Karpas-422 (cell line): ENCODE results near the gene IFNAR1. TPM values are rescaled to one million over a fixed set of nuclear protein-coding genes. Genes with fewer than 3 reads are reported as not detected.

Source experiments
- DNase-seq: peaks from one replicate; pipeline ENCODE4 v3.0.0-alpha.2; 2015
- H2AFZ ChIP-seq: fragments of 200-600 bp; sonication (generic); 2 replicates; pipeline ENCODE4 v1.6.1; 2014; ENCODE audit warnings: antibody characterized with exemption, low read length, mixed read lengths
- H3K27ac ChIP-seq: fragments of 200-600 bp; sonication (generic); 2 replicates; pipeline ENCODE4 v1.5.1; 2014; ENCODE audit warnings: mild to moderate bottlenecking, low read length, moderate library complexity
- H3K27me3 ChIP-seq: fragments of 200-600 bp; sonication (generic); 2 replicates; pipeline ENCODE4 v1.6.1; 2014; ENCODE audit warnings: low read length, mixed read lengths
- H3K36me3 ChIP-seq: fragments of 200-600 bp; sonication (generic); 2 replicates; pipeline ENCODE4 v1.6.1; 2014; ENCODE audit warnings: low read length, mixed read lengths; ENCODE audit not compliant: insufficient read depth
- H3K4me1 ChIP-seq: fragments of 200-600 bp; sonication (generic); 2 replicates; pipeline ENCODE4 v1.6.1; 2014; ENCODE audit warnings: mild to moderate bottlenecking, low read length, mixed read lengths
- H3K4me2 ChIP-seq: fragments of 200-600 bp; sonication (generic); 2 replicates; pipeline ENCODE4 v1.6.1; 2014; ENCODE audit warnings: low read length, low read depth, mild to moderate bottlenecking; ENCODE audit not compliant: poor library complexity, severe bottlenecking
- H3K4me3 ChIP-seq: fragments of 200-600 bp; sonication (generic); 2 replicates; pipeline ENCODE4 v1.5.1; 2014; ENCODE audit warnings: mild to moderate bottlenecking, antibody characterized with exemption, low read length, mixed read lengths
- H3K79me2 ChIP-seq: fragments of 200-600 bp; sonication (generic); 2 replicates; pipeline ENCODE4 v1.6.1; 2014; ENCODE audit warnings: mild to moderate bottlenecking, low read length, mixed read lengths
- H3K9ac ChIP-seq: fragments of 200-600 bp; sonication (generic); 2 replicates; pipeline ENCODE4 v1.6.0; 2014; ENCODE audit warnings: low read length
- H3K9me2 ChIP-seq: fragments of 200-600 bp; sonication (generic), shearing (Covaris generic); replicated peaks from 2 replicates; pipeline ENCODE4 v1.6.0; 2014; ENCODE audit warnings: mild to moderate bottlenecking, low read length, moderate library complexity; ENCODE audit not compliant: insufficient read depth
- H3K9me3 ChIP-seq: fragments of 300-700, 200-600 bp; sonication (generic); 2 replicates; pipeline ENCODE4 v1.6.1; 2014; ENCODE audit warnings: low read length, mixed read lengths
- H4K20me1 ChIP-seq: fragments of 200-600 bp; sonication (generic); 2 replicates; pipeline ENCODE4 v1.6.1; 2014; ENCODE audit warnings: mild to moderate bottlenecking, antibody characterized with exemption, low read length, low read depth; ENCODE audit not compliant: insufficient read depth
- total RNA-seq: library from RNA; depleted of rRNA; stranded (reverse); fragments of >200 nt; shearing (Covaris generic); gene quantifications from 2 replicates; pipeline ENCODE4 v1.2.3, GENCODE V29; 2014; ENCODE audit warnings: low replicate concordance

The IFNAR1 gene
- total RNA-seq, 1 experiment from 2014 or later, result 10.5 TPM

GRCh38 chr21:33300701-33301631, 23.8 kb upstream of the IFNAR1 start:
- no peak for DNase-seq
- H3K4me3 ChIP-seq, result no peak overlapping the region
- no peak overlapping the region for H2AFZ ChIP-seq
- H3K9me3 ChIP-seq, result no peaks in the 10 kb centered on the region
- H3K4me2 ChIP-seq, result no peak overlapping the region
- no peaks in the 10 kb centered on the region for H3K9me2 ChIP-seq
- H3K36me3 ChIP-seq, result 0 out of 2 replicates have a peak, but pooled peaks cover 4% of the 10 kb centered on the region
- no peaks in the 10 kb centered on the region for H3K79me2 ChIP-seq
- no peak overlapping the region for H3K9ac ChIP-seq
- peaks cover 36% of the 10 kb centered on the region for H3K4me1 ChIP-seq
- no peak overlapping the region for H3K27ac ChIP-seq
- H4K20me1 ChIP-seq, result no peaks in the 10 kb centered on the region
- H3K27me3 ChIP-seq, result no peaks in the 10 kb centered on the region

GRCh38 chr21:33301632-33302002, 23.2 kb upstream of the IFNAR1 start:
- Histone ChIP-seq H3K27ac (no peak overlapping the region), H3K36me3 (no peaks in the 10 kb centered on the region), H3K4me3 (no peak overlapping the region), H3K79me2 (no peaks in the 10 kb centered on the region), H3K4me2 (no peak overlapping the region), H4K20me1 (no peaks in the 10 kb centered on the region), H3K27me3 (no peaks in the 10 kb centered on the region), H2AFZ (no peak overlapping the region), H3K4me1 (peaks cover 33% of the 10 kb centered on the region), H3K9ac (no peak overlapping the region), H3K9me3 (no peaks in the 10 kb centered on the region), H3K9me2 (no peaks in the 10 kb centered on the region)
- no peak for DNase-seq

- H3K4me3 ChIP-seq, result no peak overlapping the region
- no peaks in the 10 kb centered on the region for H3K36me3 ChIP-seq
- no peak for DNase-seq
- H2AFZ ChIP-seq, result no peak overlapping the region
- H4K20me1 ChIP-seq, result no peaks in the 10 kb centered on the region
- H3K9me2 ChIP-seq, result no peaks in the 10 kb centered on the region
- H3K4me2 ChIP-seq, result no peak overlapping the region
- no peaks in the 10 kb centered on the region for H3K27me3 ChIP-seq
- H3K9me3 ChIP-seq, result no peaks in the 10 kb centered on the region
- no peaks in the 10 kb centered on the region for H3K79me2 ChIP-seq
- H3K9ac ChIP-seq, result no peak overlapping the region
- peaks cover 33% of the 10 kb centered on the region for H3K4me1 ChIP-seq
- H3K27ac ChIP-seq, result no peak overlapping the region
Measured at GRCh38 chr21:33302055-33302454, 22.7 kb upstream of the IFNAR1 start.

- no peak overlapping the region for H3K27ac ChIP-seq
- no peaks in the 10 kb centered on the region for H3K27me3 ChIP-seq
- no peak overlapping the region for H3K4me2 ChIP-seq
- H3K9ac ChIP-seq, result no peak overlapping the region
- no peaks in the 10 kb centered on the region for H3K79me2 ChIP-seq
- no peaks in the 10 kb centered on the region for H3K36me3 ChIP-seq
- H2AFZ ChIP-seq, result no peak overlapping the region
- no peaks in the 10 kb centered on the region for H3K9me2 ChIP-seq
- H3K9me3 ChIP-seq, result no peaks in the 10 kb centered on the region
- DNase-seq, result no peak
- peaks cover 36% of the 10 kb centered on the region for H3K4me1 ChIP-seq
- H4K20me1 ChIP-seq, result no peaks in the 10 kb centered on the region
- H3K4me3 ChIP-seq, result no peak overlapping the region
Measured at GRCh38 chr21:33302796-33303195, 22.0 kb upstream of the IFNAR1 start.

- Histone ChIP-seq H3K36me3 (no peaks in the 10 kb centered on the region), H3K79me2 (no peaks in the 10 kb centered on the region), H3K4me3 (no peak overlapping the region), H3K9me2 (no peaks in the 10 kb centered on the region), H3K27me3 (no peaks in the 10 kb centered on the region), H3K9ac (no peak overlapping the region), H3K27ac (no peak overlapping the region), H3K9me3 (no peaks in the 10 kb centered on the region), H2AFZ (no peak overlapping the region), H3K4me2 (no peak overlapping the region), H3K4me1 (peaks cover 38% of the 10 kb centered on the region), H4K20me1 (no peaks in the 10 kb centered on the region)
- DNase-seq, result no peak
Measured at GRCh38 chr21:33305344-33305671, 19.5 kb upstream of the IFNAR1 start.

- Histone ChIP-seq H3K36me3 (no peaks in the 10 kb centered on the region), H3K4me2 (no peak overlapping the region), H3K27ac (no peak overlapping the region), H3K9ac (no peak overlapping the region), H4K20me1 (no peaks in the 10 kb centered on the region), H3K9me3 (no peaks in the 10 kb centered on the region), H3K79me2 (no peaks in the 10 kb centered on the region), H3K4me1 (peaks cover 33% of the 10 kb centered on the region), H3K9me2 (no peaks in the 10 kb centered on the region), H3K27me3 (no peaks in the 10 kb centered on the region), H2AFZ (no peak overlapping the region), H3K4me3 (no peak overlapping the region)
- no peak for DNase-seq
Measured at GRCh38 chr21:33305938-33306337, 18.8 kb upstream of the IFNAR1 start.

- H3K27ac ChIP-seq, result peak overlapping the region; percentile 61
- H3K4me2 ChIP-seq, result peak overlapping the region; percentile 25
- H3K36me3 ChIP-seq, result no peaks in the 10 kb centered on the region
- H3K4me1 ChIP-seq, result peaks cover 19% of the 10 kb centered on the region
- no peak overlapping the region for H3K4me3 ChIP-seq
- no peaks in the 10 kb centered on the region for H3K79me2 ChIP-seq
- H3K9me2 ChIP-seq, result no peaks in the 10 kb centered on the region
- H2AFZ ChIP-seq, result 0 out of 2 replicates have a peak overlapping the region, but pooled peaks have one; percentile 16
- no peaks in the 10 kb centered on the region for H4K20me1 ChIP-seq
- no peaks in the 10 kb centered on the region for H3K27me3 ChIP-seq
- H3K9ac ChIP-seq, result no peak overlapping the region
- DNase-seq, result peak; percentile 70
- H3K9me3 ChIP-seq, result no peaks in the 10 kb centered on the region
Measured at GRCh38 chr21:33308586-33309490, 15.9 kb upstream of the IFNAR1 start.

- Histone ChIP-seq H3K9me2 (no peaks in the 10 kb centered on the region), H4K20me1 (no peaks in the 10 kb centered on the region), H2AFZ (no peak overlapping the region), H3K36me3 (no peaks in the 10 kb centered on the region), H3K4me3 (no peak overlapping the region), H3K4me1 (peaks cover 19% of the 10 kb centered on the region), H3K79me2 (no peaks in the 10 kb centered on the region), H3K9me3 (no peaks in the 10 kb centered on the region), H3K4me2 (no peak overlapping the region), H3K27me3 (no peaks in the 10 kb centered on the region), H3K9ac (no peak overlapping the region), H3K27ac (no peak overlapping the region)
- no peak for DNase-seq
Measured at GRCh38 chr21:33309778-33310177, 15.0 kb upstream of the IFNAR1 start.
